Measurements from ENCODE around the gene FGF2.
A peak's percentile ranks its signal among the peaks of the same experiment; 100 is the strongest.

DNA sequence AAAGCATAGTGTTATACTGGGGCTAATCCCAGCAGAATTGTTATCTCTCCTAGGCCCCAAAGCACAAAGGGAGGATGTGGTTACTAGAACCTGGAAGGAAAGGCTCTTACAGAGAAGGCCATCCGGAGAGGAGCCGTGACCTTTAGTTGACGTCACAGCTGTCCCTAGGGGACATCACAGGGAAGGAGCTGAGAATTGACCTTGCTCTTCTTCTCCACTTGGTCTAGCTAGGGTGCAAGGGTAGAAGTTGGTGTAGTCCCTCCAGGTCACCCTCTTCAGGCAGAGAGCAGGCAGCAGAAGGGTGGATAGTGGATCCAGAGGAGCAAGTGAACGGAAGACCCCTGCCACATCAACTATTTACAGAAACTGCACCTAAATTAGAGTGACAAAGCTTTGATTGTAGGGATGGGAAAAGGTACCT lies 22.8 kb upstream of the FGF2 start:
- TF ChIP-seq CTCF (IDR thresholded peaks at IDR 0.05; ENCODE audit: low read depth, low read length, missing input control): no peak
- TF ChIP-seq, protein P1, sequence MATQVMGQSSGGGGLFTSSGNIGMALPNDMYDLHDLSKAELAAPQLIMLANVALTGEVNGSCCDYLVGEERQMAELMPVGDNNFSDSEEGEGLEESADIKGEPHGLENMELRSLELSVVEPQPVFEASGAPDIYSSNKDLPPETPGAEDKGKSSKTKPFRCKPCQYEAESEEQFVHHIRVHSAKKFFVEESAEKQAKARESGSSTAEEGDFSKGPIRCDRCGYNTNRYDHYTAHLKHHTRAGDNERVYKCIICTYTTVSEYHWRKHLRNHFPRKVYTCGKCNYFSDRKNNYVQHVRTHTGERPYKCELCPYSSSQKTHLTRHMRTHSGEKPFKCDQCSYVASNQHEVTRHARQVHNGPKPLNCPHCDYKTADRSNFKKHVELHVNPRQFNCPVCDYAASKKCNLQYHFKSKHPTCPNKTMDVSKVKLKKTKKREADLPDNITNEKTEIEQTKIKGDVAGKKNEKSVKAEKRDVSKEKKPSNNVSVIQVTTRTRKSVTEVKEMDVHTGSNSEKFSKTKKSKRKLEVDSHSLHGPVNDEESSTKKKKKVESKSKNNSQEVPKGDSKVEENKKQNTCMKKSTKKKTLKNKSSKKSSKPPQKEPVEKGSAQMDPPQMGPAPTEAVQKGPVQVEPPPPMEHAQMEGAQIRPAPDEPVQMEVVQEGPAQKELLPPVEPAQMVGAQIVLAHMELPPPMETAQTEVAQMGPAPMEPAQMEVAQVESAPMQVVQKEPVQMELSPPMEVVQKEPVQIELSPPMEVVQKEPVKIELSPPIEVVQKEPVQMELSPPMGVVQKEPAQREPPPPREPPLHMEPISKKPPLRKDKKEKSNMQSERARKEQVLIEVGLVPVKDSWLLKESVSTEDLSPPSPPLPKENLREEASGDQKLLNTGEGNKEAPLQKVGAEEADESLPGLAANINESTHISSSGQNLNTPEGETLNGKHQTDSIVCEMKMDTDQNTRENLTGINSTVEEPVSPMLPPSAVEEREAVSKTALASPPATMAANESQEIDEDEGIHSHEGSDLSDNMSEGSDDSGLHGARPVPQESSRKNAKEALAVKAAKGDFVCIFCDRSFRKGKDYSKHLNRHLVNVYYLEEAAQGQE (IDR thresholded peaks at IDR 0.05): no peak
- TF ChIP-seq SP1 (IDR thresholded peaks at IDR 0.05): no peak
- no peak for TF ChIP-seq EGR1 (IDR thresholded peaks at IDR 0.05; ENCODE audit: low read depth in 2 of 2)
- TF ChIP-seq YY1 (IDR thresholded peaks at IDR 0.05): no peak
- no peak for TF ChIP-seq GABPA (IDR thresholded peaks at IDR 0.05 in 1 of 2, conservative IDR thresholded peaks at IDR 0.05 in 1 of 2)
- TF ChIP-seq, protein P2, sequence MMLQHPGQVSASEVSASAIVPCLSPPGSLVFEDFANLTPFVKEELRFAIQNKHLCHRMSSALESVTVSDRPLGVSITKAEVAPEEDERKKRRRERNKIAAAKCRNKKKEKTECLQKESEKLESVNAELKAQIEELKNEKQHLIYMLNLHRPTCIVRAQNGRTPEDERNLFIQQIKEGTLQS (IDR thresholded peaks at IDR 0.05): no peak
- TF ChIP-seq RAD21 (IDR thresholded peaks at IDR 0.05): no peak
- TF ChIP-seq JUND (IDR thresholded peaks at IDR 0.05): no peak
- TF ChIP-seq NR2F2 (IDR thresholded peaks at IDR 0.05): peak; percentile 47
- TF ChIP-seq TAF1 (conservative IDR thresholded peaks at IDR 0.05): no peak
- no peak for TF ChIP-seq ZBTB33 (IDR thresholded peaks at IDR 0.05)

Measured in liver (tissue), 3 donors.